NK-92 (cell line): ENCODE data around the gene IRF1.
"Not testable (repeated sequence)": the region's sequence is repeated elsewhere in the genome, so short reads cannot be mapped to it uniquely, and the experiment has no call there.

Experiments used
- DNase-seq: peaks from one replicate; lab custom pipeline; 2025; ENCODE audit not compliant: unreplicated experiment; lab: John Stamatoyannopoulos, UW

Gene IRF1

GRCh38 chr5:132487841-132488555, 2.6 kb downstream of the IRF1 start:
- DNase-seq, result no peak

- DNase-seq, result no peak
Observed at GRCh38 chr5:132487095-132487428, 3.5 kb downstream of the IRF1 start.

- DNase-seq, result no peak
Observed at GRCh38 chr5:132486318-132487094, 4.1 kb downstream of the IRF1 start.

GRCh38 chr5:132485641-132486317, 4.8 kb downstream of the IRF1 start:
- DNase-seq, result no peak

- DNase-seq, result not testable (repeated sequence)
Observed at GRCh38 chr5:132484876-132485640, 5.5 kb downstream of the IRF1 start.

GRCh38 chr5:132484391-132484725, 6.2 kb downstream of the IRF1 start:
- DNase-seq, result no peak

- DNase-seq, result no peak
Observed at GRCh38 chr5:132483661-132484390, 6.7 kb downstream of the IRF1 start.

GRCh38 chr5:132483101-132483500, 7.5 kb downstream of the IRF1 start:
- DNase-seq, result no peak

- DNase-seq, result no peak
Observed at GRCh38 chr5:132481596-132482211, 8.9 kb downstream of the IRF1 start.

- no peak for DNase-seq
Observed at GRCh38 chr5:132480893-132481595, 9.5 kb downstream of the IRF1 start.

- no peak for DNase-seq
Observed at GRCh38 chr5:132480546-132480892, 10.1 kb downstream of the IRF1 start.

- no peak for DNase-seq
Observed at GRCh38 chr5:132480042-132480441, 10.5 kb downstream of the IRF1 start.

GRCh38 chr5:132479111-132479951, 11.2 kb downstream of the IRF1 start:
- DNase-seq, result no peak

- DNase-seq, result no peak
Observed at GRCh38 chr5:132478366-132478871, 12.2 kb downstream of the IRF1 start.

GRCh38 chr5:132477784-132478365, 12.7 kb downstream of the IRF1 start:
- DNase-seq, result no peak

- DNase-seq, result no peak
Observed at GRCh38 chr5:132476876-132477781, 13.4 kb downstream of the IRF1 start.
